GM21576 (cell line): ENCODE data around the gene RPL35A.
"Not testable (repeated sequence)": the region's sequence is repeated elsewhere in the genome, so short reads cannot be mapped to it uniquely, and the experiment has no call there.

Source experiments
- ATAC-seq: cut with Tn5 transposase; IDR thresholded peaks from one replicate; pipeline ENCODE4 v1.9.1; 2021; ENCODE audit warnings: mild to moderate bottlenecking, moderate library complexity; ENCODE audit not compliant: unreplicated experiment

RPL35A gene

DNA sequence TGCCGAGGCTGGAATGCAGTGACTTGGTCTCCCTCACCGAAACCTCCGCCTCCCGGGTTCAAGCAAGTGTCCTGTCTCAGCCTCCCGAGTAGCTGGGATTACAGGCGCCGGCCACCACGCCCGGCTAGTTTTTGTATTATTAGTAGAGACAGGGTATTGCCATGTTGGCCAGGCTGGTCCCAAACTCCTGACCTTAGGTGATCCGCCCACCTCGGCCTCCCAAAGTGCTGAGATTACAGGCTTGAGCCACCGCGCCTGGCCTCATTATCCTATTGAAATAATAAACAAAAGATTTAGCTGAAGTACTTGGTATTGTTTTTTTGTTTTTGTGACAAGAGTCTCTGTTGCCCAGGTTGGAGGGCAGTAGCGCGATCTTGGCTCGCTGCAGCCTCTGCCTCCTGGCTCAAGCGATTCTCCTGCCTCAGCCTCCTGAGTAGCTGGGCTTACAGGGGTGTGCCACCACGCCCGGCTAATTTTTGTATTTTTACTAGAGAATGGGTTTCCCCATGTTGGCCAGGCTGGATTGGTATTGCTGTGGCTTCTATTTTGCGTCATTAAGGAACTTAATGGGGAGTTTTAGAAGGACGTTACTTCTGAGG is 1.5 kb downstream of the RPL35A start:
- no peak for ATAC-seq

DNA sequence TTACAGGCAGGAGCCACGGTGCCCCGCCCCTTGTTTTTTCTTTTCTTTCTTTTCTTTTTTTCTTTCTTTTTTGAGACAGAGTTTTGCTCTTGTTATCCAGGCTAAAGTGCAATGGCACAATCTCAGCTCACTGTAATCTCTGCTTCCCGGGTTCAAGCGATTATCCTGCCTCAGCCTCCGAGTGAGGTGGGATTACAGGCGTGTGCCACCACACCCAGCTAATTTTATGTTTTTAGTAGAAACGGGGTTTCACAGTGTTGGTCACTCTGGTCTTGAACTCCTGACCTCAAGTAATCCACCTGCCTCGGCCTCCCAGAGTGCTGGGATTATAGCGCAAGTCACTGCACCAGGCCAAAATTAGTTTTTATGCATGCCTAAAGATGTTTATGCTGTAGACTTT is 2.5 kb downstream of the RPL35A start:
- ATAC-seq, result no peak

DNA sequence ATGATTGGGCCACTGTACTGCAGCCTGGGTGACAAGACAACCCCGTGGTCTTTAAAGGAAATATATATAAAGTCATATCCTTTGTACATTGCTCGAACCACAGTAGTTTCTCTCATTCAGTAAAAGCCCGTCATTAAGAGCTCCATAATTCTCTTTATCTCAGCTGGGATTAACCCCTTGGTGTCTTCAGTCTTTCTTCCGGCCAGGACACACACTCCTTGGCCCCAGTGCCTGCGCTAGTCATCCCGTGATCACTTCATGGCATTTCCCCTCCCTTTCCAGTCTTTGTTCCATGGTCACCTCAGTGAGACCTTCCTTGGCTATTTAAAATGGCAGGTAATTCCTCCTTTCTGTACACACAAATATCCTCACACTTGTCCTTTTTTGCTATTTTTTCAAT is 3.3 kb downstream of the RPL35A start:
- ATAC-seq, result no peak

DNA sequence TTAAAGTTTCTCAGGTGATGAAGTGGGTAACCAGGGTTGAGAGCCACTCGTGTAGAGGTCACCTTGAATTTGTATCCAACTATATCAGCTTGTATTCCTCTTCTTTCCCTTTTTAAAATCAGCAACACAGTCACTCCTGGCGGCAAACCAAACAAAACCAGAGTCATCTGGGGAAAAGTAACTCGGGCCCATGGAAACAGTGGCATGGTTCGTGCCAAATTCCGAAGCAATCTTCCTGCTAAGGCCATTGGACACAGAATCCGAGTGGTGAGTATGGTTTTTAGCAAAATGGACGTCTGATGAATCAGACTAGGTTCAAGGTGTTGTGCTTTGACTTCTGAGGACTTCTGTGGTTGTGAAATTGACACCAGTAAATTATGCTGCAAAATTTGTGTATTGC is 3.9 kb downstream of the RPL35A start:
- no peak for ATAC-seq

DNA sequence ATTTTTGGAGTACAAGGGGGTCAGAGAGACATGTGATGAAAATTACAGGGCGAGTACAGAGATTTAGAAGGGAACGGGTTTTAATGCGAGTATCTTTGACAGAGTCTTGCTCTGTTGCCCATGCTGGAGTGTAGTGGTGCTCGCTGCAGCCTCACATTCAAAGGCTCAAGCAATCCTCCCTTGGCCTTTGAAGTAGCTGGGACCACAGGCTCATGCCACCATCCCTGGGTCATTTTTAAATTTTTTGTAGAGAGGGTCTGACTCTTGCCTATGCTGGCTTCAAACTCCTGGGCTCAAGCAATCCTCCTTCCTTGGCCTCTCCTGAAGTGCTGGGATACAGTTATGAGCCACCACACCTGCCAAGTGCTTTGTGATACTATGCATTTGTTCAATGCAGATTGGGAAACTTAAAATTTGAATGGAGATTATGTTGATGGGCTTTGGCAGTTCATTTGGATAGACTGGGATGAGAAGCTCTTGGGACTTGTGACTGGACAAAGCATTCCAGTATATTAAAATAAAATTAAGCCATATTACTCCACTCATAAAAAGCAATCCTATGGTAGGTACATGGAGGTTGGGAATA is 6.0 kb downstream of the RPL35A start:
- no peak for ATAC-seq

DNA sequence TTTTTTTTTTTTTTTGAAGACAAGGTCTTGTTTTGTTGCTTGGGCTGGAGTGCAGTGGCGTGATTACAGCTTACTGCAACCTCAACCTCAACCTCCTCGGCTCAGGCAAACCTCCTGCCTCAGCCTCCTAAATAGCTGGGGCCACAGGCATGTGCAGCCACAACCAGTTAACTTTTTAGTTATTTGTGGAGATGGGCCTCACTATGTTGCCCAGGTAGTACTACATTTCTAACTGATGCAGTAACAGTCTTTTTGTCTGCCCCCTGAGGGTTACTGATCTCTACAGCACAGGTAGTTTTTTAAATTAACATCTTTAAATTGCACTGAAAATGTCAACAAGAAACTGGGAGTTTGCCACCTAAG is 6.6 kb downstream of the RPL35A start:
- no peak for ATAC-seq

DNA sequence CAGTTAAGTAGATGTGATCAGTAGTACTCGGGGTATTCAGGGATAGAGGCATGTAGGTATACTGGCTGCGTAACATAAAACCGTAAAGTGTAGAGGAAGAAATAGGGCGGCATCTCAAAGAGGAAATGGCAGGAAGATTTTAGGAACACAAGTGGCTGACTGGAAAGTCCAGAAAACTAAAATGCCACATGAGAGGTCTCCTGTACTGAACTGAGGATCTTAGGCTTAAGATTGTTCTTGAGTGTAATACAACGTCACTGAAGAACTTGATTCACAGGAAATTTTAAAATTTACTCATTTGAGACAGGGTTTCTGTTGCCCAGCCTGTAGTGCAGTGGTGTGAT is 7.8 kb downstream of the RPL35A start:
- no peak for ATAC-seq

DNA sequence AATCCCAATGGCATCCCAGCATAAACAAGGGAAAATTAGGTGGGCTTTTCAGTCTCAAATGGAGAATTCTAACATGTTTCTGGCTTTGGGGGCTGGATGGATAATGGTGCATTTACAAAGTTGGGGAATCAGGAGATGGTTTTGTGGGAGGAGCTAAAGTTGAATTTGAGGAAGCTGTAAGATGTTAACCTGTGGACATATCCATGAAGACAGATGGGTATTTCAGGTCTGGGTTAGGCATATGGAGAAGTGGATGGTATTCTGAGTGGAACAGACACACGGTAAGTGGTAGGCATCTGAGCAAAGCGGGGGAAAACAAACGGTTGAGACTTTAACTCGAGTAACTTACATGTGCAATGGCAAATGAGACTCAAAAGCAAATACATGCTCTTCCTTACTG is 8.4 kb downstream of the RPL35A start:
- ATAC-seq, result no peak

DNA sequence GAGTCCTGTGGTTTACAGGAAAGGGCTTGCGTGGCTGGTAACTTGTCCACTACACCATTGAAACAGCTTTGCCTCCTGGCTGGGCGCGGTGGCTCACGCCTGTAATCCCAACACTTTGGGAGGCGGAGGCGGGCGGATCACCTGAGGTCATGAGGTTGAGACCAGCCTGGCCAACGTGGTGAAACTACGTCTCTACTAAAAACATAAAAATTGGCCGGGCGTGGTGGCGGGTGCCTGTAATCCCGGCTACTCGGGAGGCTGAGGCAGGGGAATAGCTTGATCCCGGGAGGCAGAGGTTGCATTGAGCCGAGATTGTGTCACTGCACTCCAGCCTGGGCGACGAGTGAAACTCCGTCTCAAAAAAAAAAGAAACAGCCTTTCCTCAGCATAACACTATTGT is 8.9 kb downstream of the RPL35A start:
- ATAC-seq, result not testable (repeated sequence)

DNA sequence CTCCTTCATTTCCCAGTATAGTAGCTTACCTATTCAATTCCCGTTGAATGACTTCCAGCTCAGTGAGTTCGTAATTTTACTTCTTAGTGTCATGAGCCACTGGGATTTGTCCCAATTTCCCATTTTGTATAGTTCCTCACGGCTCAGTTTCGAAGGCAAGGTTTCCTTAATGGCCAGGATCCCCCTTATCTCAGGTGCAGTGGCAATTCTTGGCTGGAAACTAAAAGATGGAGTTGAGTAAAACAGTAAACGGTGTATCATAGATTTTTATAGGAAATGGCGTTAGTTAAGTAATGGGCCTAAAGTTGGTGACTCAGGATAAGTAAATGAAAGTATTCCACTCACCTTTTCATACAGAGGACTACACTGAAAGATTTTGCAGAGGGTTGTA is 9.5 kb downstream of the RPL35A start:
- ATAC-seq, result no peak

DNA sequence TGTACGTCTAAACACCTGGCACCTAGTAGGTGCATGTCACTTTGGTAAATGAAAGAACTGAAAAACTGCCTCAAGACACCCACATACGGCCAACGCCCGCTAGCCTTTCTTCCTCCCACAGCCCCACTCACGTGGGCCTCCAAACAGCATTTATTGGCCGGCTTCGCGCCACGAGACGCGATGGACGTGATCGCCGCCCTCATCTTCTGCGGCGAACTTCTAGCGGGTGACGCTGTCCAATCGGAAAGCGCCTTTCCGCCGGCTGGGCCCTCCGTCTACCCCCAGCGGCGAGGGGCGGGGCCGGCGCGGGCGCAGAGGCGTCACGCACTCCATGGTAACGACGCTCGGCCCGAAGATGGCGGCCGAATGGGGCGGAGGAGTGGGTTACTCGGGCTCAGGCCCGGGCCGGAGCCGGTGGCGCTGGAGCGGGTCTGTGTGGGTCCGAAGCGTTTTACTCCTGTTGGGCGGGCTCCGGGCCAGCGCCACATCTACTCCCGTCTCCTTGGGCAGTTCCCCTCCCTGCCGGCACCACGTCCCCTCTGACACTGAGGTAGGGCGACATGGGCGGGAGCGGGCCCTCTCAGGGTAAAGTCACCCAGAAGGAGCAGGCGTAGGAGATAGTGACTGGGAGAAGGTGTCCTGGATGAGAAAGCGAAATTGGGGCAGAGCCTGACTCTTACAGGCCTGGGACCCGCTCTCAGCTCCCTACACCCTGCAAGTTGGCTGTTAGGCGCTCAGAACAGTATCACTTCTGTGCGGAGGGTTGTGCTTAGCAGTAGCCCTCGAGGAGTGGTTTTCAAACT is 10.1 kb downstream of the RPL35A start, which contains the start of gene LMLN:
LMLN (plus strand) TSS at position 327 of the 803 bp plus-strand sequence; CDS start at position 356, 29 bp downstream.
- ATAC-seq, result peak; percentile 98

DNA sequence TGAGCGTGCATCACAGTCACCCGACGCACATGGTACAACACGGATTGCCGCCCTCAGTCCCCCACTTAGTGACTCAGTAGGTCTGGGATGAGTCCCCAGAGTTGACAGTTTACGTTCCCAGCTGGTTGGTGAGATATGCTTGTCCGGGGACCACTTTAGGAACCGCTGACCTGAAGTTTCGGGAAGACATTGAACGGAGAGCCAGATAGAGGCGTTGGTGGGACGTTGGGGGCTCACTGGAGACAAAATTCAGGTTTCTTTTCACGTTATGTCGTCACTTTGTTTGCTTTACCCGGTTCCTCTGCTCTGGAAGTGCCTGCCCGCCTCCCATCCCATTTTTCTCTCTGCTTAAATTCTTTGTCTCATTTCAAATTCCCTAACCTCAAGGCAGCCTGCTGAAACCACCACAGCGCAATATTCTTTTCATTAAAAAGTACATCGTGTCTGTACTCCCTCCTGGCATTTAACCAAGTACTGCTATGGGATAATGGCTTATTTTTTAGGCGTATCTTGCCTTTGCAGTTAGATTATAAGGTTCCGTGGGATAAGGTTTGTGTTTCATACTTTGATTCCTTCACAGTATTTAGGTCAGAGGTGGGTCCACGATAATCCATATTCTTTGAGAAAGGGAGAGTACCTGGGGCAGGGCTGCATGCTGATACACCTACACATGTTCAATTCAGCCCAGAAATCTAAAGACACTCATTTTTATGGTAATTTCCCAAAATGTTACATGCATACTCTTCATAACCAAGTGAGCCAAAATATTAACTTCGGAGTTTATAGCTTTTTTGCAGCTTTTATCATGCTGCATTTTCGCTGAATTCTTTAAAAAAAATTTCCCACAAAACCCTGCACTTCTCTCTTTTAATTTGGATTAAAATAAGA is 10.9 kb downstream of the RPL35A start:
- ATAC-seq, result no peak

DNA sequence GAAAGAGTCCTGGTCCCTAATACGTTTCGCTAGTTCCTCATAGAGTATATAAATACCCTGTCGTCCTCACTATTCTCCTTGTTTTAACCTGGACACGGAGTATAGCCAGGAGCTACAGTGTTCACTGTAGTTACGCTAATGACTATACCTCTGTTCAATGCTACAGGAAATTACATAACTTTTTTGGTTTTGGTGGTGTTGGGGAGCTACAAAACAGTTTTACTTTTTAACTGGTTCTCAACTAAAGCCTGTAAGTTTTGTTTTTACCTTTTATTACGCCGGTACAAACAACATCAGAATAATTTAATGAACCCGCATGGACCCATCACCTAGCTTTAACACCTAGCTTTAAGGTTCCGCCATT is 11.6 kb downstream of the RPL35A start:
- ATAC-seq, result no peak

DNA sequence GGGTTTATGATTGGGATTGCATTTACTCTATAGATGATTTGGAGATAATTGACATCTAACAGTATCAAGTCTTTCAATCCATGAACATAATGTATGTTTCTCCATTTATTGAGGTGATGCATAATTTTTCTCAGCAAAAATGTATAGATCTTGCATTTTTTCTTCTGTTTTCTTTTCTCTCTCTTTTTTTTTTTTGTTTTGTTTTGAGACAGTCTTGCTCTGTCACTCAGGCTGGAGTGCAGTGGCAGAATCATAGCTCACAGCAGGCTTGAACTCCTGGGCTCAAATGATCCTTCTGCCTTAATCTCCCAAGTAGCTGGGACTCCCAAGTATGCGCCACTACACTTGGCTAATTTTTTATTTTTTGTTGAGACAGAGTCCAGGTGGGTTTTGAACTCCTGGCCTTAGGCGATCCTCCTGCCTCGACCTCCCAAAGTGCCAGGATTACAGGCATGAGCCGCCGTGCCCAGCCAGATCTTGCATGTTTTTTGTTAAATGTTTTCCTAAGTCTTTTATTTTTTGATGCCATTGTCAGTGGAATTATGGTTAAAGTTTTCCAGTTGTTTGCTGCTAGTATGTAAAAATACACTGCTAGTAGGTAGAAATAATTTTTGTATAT is 13.1 kb downstream of the RPL35A start:
- ATAC-seq, result no peak

DNA sequence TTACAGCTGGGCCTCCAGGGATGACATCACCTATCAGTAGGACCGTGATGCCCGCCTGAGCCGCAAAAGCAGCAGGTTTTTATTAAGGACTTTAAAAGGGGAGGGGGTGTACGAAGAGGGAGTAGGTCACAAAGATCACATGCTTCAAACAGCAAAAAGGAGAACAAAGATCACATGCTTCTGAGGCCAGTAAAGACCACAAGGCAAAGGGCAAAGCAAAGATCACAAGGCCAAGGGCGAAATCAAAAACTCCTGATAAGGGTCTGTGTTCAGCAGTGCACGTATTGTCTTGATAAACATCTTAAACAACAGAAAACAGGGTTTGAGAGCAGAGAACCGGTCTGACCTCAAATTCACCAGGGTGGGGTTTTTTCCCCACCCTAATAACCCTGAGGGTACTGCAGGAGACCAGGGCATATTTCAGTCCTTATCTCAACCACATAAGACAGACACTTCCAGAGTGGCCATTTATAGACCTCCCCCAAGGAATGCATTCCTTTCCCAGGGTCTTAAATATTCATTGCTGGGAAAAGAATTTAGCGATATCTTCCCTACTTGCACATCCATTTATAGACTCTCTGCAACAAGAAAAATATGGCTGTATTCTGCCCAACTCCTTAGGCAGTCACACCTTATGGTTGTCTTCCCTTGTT is 17.5 kb downstream of the RPL35A start:
- ATAC-seq, result not testable (repeated sequence)

DNA sequence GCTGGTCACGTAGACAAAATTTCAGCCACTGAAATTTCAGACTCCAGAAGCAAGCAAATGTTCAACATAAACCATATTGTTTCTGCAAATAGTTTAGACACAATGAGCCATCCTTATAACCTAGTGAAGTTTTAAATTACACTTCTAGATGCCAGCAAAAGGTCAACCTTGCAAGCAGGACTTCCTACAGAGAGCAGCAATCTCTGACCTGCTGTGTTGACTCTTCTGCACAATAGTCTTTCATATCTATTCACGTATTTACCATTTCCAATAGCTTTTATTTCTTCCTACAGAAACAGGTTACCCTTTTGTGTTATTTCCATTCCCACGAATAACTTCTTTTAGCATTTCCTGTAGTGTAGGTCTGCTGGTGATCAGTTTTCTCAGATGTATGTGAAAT is 20.6 kb downstream of the RPL35A start:
- no peak for ATAC-seq

DNA sequence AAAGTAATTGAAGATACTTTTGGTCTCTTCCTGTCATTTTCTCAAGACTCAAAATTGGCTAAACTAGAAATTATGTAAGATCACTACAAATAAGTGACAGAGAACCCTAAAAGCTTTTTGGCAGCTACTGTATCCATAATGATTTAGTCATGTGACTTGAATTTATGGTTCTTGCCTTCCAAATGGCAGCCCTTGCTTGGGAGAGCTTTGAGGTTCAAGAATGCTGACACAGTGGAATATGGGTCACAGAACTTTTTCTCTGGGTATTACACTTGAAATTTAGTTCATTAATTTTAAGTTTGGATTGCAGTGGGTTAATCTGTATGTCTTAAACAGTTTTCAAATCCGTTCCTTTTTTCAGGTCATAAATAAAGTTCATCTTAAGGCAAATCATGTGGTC is 24.0 kb downstream of the RPL35A start:
- no peak for ATAC-seq

DNA sequence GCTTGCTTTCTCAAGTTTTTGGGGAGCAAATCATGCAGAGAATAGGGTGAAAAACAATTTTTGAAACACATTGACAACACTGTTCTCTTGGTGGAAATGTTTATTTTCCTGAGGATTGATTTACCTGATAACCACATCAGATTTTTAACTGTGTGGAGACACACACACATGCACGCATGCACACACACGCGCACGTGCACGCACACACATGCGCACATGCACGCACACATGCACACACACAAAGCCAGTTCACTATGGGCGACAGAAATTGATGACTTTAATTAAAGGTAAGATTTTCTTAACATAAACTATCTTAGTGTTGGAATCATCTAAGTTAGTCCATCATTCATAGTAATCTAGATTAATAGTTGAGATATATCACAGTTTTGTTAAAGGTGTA is 25.3 kb downstream of the RPL35A start:
- no peak for ATAC-seq

DNA sequence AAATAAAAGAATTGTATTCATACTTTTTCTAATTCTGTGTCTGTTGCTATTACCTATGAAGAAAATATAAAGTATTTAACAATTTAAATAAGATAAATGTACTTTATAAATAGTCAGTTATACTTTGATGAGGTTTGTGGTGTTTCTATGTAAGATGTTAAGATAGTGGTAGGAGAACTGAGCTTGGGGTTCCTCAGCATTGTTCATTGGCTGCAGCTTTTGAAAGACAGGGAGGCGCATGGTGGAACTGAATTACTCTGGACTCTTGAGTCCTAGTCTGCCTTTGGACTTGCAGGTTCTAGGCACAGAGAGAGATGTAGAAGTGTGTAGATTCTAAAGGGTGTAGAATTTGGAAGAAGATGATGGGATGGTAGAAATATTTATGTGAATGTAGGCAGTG is 33.1 kb downstream of the RPL35A start:
- ATAC-seq, result no peak

DNA sequence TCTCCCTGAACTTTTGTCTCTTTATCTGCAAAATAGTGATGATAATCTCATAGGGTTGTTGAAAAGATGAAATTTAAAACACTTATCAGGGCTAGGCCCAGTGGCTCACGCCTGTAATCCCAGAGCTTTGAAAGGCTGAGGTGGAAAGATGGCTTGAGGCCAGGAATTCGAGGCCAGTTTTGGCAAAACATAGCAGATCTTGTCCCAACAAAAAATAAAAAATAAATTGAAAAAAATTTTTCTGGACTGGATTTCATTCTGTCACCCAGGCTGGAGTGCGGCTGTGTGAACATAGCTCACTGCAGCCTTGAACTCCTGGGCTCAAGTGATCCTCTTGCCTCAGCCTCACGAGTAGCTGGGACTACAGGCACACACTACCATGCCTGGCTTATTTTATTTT is 39.7 kb downstream of the RPL35A start:
- no peak for ATAC-seq

DNA sequence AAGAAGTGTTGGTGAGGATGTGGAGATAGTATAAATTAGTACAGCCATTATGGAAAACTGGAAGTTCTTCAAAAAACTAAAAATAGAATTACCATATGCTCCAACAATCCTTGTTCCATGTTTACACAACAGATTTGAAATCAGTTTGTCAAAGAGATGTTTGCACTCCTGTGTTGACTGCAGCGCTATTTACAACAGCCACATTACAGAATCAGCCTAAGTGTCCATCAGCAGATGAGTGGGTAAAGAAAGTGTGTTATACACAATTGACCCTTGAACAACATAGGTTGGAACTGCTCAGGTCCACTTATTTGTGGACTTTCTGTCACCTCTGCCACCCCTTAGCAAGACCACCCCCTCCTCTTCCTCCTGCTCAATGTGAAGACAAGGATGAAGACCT is 44.7 kb downstream of the RPL35A start:
- no peak for ATAC-seq
